GM19351 (cell line): ENCODE results near the gene SLC22A8.
"Not testable (repeated sequence)": the region's sequence is repeated elsewhere in the genome, so short reads cannot be mapped to it uniquely, and the experiment has no call there.

ENCODE experiments used
- ATAC-seq: cut with Tn5 transposase; IDR thresholded peaks from one replicate; pipeline ENCODE4 v1.9.1; 2021; ENCODE audit warnings: mild to moderate bottlenecking, moderate library complexity; ENCODE audit not compliant: unreplicated experiment

The SLC22A8 gene

DNA sequence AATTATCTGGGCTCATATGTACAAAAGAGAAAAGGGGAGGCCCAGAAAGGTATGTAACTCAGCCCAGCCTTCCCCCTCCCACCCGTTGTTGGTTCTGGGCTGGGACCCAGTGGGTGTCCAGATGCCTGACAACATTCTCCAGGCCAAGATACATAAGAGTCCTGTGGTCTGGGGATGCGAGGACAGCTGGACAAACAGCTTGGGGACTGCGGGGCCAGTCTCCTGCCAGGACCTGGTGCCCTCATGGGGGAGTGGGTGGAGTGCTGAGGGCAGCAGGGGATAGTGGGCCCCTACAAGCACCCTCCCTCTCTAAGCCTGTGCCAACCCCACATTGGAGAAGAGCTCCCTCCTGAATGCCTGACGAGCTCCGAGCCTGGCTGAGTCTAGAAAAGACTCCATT lies 27.4 kb downstream of the SLC22A8 start:
- no peak for ATAC-seq

DNA sequence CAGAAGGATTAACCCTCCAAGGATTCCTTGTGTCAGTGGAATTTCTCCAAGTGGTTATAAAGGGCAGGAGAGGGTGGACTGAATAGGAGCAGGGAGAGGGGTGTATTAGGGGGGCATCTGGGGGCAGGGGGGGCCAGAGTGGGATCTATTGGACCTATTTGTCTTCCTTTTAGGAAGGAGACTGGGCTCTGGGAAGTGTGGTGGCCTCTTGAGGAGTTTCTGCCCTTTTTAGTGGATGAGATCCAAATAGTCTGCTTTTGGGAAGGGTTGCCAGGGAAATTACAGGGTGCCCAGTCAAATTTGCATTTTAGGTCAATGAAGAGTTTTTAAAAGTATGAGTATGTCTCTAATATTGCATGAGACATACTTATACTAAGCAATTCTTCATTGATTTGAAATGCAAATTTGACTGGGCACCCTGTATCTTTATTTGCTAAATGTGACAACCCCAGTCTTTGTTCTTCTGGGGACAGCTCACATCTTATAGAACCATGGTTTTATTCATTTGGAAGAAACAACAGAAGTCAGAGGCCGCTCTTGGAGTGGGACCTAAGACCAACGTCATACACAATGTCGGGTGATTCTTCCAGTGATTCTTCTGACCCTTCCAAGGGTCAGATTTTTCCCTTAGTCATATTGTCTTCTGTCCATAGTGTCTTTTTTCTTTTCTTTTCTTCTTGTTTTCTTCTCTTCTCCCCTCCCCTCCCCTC lies 30.4 kb downstream of the SLC22A8 start:
- ATAC-seq: no peak

DNA sequence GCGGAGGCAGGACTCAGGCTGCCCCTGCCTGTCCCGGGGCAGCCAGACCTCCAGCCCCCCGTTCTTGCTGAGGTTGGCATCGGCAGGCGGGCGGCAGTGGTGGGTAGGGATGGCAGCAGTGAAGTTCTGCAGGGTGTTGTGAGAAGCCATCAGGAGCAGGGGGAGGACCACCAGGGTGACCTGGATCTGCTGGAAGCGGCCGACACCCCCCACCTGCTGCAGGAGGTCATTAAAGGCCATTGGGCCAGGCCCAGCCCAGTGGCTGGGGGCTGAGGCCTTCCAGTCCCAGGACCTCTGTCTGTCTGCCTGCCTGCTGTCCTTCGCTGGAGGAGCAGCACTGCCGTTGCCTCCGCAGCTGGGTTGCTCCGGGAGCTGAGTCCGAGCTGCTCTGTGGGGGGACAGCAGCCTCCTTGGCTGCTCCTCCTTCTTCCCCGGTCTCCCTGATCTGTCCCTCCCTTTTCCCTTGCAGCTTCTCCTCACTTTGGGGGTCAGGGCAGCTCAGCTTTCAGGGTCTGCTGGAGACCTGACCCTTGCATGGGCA lies 31.1 kb downstream of the SLC22A8 start, which contains the start of gene SLC22A6:
Gene SLC22A6, minus strand, starts transcription at position 517 of the 541 bp plus-strand sequence. Its CDS starts 277 bp downstream, at position 240.
- no peak for ATAC-seq

DNA sequence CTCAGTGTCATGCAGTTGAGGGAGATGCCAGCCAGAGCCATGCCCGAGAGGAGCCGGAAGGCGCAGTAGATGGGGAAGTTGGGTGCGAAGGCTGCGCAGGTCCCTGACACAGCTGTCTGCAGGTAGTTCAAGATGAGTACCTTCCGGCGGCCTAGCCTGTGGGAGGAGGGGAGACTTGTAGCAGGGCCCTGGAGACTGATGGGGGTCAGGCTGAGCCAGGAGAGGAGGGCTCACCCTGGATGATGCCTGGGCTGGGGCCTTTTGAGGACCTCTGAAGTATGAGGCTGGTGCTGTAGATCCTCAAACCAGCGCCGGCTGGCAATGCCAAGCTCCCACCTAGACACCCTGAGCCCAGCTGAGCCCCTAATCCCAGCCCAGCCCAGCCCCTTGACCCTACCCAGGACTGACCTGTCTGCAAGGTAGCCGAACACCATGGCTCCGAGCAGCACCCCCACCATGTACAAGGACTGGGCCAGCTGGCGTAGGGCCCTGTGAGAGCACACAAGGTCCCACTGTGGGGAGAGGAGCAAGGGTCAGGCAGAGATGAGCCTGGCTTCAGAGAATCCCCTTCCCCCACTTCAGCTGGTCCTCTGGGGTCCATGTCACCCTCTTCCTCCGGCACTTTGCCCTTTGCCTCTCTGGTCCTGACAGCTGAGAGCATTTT lies 32.0 kb downstream of the SLC22A8 start:
- no peak for ATAC-seq

DNA sequence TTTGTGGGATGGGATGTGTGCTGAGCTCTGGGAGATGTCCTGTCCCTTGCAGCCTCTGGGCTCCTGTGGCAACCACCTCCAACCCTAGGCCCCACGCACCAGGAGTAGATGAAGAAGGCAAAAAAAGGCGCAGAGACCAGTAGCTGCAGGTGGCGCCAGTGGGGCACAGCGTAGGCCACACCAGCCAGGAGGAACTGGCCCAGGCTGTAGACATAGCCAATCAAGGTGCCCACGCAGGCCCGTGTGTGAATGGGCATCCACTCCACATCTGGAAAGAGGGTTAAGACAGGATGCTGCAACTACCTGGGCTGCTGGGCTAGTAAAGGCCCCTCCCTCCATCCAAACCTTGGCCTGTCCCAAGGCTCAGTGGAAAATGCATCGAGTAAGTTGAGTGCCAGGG lies 33.9 kb downstream of the SLC22A8 start:
- ATAC-seq: no peak

DNA sequence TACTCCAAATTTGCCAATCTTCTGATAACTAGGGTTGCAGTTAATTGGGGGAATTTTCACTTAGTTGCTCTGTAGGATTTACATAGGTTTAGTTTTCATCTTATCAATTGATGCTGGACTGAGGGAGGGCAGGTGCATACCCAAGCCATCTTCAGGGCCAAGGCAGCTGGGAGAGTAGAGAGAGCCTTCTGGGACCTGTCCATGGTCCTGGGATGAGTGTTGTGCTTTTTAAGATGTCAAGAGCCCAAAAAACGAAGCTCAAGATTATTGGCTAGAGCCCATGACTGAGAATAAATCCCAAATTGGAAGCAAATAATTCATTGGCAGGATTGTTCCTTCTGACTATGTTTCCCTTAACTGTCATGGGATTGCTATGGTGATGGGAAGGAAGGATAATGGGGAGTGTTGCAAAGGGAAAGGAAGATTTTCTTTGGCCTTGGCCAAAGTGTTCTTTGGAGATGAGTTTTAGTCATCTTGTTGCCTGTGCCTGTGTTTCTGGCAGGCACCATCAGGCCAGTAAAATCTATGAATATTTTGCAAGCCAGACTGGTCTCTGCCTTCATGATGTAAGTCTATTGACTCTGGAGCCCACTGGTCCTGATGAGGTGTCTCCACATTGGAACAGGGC lies 35.4 kb downstream of the SLC22A8 start:
- no peak for ATAC-seq

DNA sequence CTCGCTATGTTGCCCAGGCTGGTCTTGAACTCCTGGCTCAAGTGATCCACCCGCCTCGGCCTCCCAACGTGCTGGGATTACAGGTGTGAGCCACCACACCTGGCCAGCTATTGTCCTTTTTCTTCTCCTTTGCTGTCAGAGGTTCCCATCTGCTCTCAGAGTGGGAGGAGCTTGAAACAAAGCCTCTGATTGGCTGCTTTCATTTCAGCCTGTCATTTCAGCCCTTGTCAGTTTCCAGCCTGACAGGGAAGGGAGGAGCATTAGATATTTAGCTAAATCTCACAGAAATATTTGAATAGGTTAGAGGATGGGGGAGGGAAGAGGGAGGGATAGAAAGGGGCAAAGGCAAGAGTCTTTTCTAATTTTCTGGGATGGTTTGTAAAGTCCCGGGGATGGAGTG lies 39.5 kb downstream of the SLC22A8 start:
- ATAC-seq: no peak

DNA sequence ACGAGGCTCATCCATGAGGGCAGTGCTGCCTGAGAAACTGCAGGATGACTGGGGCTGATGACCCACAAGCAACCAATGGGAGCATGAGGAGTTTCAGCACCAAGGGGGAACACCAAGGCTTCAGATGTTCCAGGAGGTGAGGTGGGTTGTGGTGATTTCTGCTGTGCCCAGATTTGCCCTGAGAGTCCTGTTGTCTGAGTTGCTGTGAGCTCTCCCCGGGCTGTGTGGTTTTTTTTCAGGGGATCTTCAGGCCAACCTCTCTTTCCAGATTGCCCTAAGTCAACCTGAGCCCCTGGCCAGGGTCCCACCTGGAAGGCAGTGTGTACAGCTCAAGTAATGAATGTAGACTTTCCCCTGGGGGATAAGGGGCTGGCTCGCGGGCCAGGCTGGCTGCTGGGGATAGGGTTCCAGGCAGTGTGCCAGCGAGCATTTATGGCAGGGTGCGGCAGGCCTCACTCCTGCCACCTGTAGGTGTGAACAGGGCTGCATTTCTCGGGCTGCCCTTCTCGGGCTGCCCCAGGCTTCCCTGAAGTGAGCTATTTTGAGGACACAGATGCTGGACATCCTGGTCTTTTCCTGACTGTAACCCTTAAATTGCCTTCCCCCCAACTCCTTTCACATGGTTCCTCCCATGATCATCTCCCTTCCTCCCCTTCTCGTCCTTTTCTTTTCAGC lies 40.7 kb downstream of the SLC22A8 start:
- ATAC-seq: no peak

DNA sequence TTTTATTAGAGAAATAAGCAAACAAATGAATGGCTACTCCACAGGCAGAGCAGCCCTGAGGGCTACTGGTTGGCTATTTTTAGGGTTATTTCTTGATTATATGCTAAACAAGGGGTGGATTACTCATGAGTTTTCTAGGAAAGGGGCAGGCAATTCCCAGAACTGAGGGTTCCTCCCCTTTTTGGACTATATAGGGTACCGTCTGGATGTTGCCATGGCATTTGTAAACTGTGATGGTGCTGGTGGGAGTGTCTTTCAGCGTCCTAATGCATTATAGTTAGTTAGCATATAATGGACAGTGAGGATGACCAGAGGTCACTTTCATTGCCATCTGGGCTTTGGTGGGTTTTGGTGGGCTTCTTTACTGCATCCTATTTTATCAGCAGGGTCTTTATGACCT lies 50.1 kb downstream of the SLC22A8 start:
- no peak for ATAC-seq

DNA sequence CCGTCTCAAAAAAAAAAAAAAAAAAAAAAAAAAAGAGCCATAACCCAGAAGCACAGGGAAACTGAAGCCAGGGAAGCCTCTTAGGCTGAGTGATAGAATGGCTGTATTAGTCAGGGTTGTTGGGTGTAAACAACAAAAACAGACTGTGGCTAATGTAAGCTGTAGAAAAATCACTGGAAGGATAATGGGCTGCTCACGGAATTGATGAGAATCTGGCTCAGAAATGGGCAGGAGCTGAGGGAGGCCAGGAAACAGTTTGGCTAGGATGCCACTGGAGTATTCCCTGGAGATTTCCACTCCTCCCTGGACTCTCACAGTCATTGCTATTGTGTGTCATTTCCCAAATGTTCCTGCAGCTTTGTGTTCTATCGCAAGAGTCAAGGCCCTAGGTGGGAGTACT lies 53.2 kb downstream of the SLC22A8 start:
- no peak for ATAC-seq

DNA sequence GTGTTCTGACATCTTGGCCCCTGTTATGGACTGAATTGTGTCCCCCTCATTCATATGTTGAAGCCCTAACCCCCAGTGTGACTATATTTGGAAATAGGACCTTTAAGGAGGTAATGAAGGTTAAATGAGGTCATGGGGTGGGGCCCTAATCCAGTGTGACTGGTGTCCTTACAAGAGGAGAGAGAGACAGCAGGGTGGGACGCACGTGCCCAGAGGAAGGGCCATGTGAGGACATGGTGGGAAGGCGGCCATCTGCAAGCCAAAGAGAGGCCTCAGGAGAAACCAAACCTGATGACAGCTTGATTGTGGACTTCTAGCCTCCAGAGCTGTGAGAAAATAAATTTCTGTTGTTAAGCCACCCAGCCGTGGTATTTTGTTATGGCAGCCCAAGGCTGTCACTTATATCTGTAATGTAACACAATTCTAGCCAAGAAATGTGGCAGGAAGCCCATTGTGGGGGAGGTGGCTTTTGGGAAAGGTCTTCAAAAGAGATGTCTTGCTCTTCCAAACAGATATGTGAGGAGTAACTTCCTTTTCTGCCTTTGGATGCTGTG lies 54.5 kb downstream of the SLC22A8 start:
- ATAC-seq: no peak

DNA sequence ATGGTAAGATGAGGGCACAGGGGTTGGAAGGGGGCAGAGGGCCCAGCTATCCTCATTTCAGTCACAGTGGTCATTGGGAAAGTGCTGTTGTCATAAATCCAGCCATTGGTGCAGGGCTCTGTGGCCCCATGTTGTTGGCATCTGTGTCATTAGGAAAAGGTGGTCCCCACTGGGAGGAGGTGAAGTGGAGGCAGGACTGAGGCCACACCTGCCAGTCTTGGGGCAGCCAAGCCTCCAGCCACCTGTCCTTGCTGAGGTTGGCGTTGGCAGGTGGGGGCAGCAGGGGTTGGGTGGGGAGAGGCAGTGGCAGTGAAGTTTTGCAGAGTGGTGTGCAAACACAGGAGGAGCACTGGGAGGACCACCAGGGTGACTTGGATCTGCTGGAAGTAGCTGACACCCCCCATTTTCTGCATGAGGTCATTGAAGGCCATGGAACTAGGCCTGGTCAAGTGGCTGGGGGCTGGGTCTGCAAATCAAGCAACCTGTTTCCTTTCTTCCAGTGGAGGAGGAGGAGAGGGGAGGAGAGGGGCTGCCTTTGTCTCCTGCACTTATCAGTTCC lies 56.1 kb downstream of the SLC22A8 start:
- ATAC-seq: no peak

DNA sequence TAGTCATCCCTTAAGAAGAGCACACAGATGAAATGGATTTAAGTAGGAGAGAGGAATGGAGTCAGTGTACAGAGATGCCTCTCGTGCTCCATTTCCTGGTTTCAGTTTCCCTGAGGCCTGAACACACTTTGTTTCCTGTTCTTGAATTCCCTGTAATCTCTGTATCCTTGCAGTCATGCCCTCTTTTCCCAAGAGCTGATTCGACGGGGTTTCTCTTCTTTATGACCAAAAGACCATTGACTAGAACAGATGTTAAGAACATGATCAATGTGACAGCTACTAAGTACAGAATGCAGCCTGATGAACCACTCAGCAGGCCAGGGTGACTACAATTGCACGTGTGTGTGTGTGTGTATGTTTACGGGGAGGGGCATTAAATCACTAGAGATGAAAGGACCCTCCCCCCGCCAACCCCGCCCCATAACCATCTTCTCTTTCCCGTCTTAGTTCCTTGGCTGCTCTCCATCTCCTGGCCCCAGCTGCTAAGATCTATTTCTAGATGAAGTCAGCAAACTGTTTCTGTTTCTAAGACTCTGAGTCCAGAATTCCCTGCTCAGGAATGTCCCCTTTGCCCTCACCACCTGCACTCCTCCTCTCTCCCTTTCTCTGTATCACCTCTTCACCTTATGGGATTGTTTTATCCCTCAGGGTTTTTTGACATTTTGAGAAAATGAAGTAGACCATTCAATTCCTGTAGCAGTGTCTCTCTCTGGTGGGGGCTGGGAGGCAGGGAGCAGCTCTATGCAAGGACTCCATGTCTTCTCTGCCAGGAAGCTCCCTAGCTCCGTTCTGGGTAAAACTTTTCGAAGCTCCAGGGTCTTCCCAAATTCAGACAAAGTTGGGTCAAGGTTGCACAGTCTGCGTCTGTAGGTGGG lies 56.9 kb downstream of the SLC22A8 start:
- no peak for ATAC-seq

DNA sequence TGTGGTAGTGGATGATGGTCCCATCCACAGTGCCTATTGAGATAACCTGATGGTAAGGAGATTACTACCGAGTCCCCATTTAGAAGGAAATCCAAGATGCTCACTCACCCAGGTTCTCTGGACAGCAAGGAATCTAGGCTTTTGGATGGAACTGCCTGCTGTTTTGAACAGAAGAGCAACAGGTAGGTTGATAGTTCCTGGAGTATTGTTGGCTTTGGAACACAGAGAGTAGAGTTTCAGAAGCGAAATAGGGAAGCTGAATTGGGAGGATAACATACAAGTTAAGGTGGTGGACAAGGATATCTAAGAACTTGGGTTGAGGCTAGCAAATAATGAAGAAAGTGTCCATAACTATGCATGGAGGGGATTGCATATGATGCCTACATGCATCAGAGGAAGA lies 58.5 kb downstream of the SLC22A8 start:
- ATAC-seq: no peak

DNA sequence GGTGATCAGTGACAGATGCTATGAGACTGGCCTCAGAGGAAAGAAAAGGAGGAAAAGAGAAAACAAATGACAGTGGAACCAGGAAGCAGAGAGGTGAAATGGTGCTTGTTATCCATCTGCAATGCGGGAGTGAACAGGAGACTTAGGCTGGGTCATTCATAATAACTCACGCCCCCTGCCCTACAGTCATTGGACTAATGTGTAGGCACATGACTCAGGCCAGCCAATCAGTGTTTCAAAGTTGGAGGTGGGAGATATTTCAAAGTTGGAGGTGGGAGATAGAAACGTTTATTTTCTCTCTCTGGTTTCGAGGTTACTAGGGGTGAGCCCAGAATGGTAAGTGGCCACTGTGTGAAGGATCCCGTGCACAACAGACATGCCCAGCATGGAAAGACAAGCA lies 61.2 kb downstream of the SLC22A8 start:
- no peak for ATAC-seq

DNA sequence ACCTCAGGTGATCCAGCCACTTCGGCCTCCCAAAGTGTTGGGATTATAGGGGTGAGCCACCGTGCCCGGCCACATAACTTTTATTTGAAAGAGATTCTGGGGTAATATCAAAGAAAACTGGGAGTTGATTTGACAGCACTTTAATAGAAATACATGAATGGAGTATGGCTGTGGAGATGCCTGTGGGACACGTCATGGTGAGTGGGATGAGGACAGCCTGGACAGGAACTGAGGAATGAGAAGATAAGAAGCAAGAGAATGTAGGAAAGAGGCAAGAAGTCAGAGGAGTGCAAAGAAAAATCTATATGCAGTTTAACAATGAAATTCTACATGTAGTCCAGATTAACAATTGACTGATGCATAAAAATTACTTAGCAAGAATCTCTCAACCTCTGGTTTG lies 61.8 kb downstream of the SLC22A8 start:
- no peak for ATAC-seq

DNA sequence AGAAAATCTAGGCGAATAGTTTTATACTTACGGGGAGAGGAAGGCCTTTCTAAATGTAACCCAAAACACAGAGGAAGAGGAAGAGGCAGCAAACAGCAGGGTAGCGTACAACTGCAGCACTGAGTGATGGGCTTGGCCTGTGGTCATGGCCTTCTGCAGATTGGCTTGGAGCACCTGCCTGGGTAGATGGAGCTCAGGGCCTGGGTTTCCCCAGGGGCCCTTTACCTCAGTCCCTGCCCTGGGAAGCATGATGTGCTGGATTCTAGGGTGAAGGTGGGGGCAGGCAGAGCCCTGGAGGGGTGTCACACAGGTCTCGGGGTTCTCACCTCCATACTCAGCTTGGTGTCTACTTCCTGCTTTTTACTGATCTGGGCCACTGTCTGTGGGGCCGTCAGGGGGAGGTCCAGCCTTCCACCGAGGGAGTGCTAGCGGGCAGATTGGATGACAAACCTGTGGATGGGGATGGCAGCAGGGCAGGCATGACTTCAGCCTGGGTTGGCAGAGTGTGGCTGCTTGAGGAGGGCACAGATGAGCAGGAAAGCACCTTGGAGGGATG lies 66.8 kb downstream of the SLC22A8 start:
- no peak for ATAC-seq

DNA sequence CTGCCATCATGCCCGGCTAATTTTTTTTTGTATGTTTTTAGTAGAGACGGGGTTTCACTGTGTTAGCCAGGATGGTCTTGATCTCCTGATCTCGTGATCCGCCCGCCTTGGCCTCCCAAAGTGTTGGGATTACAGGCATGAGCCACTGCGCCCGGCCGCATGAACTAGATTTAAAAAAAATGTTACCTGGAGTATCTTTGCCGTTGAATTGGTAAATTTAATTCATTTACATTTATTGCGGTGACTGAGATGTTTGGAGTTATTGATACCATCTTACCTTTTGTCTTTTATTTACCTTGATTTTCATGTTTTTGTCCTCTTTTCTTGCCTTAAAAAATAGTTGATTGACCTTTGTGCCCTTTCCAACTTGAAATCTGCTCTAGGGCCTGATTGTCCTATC lies 70.1 kb downstream of the SLC22A8 start:
- ATAC-seq: not testable (repeated sequence)
